GM21515 (cell line): ENCODE data around the gene RANGRF.

Source experiments
- ATAC-seq: cut with Tn5 transposase; IDR thresholded peaks from one replicate; pipeline ENCODE4 v1.9.1; 2021; ENCODE audit not compliant: unreplicated experiment

Gene RANGRF

GRCh38 chr17:8312726-8313600 lies 24.5 kb downstream of the RANGRF start:
- ATAC-seq = no peak

- no peak for ATAC-seq
These were observed 26.6 kb downstream of the RANGRF start for GRCh38 chr17:8314797-8315763.

GRCh38 chr17:8315764-8316217 lies 27.3 kb downstream of the RANGRF start:
- no peak for ATAC-seq

GRCh38 chr17:8318010-8318935 lies 29.8 kb downstream of the RANGRF start:
- no peak for ATAC-seq

- no peak for ATAC-seq
These were observed 31.8 kb downstream of the RANGRF start for GRCh38 chr17:8320262-8320661.

GRCh38 chr17:8320990-8321389 lies 32.5 kb downstream of the RANGRF start:
- no peak for ATAC-seq

- no peak for ATAC-seq
These were observed 33.6 kb downstream of the RANGRF start for GRCh38 chr17:8322061-8322460.

- ATAC-seq = no peak
These were observed 35.7 kb downstream of the RANGRF start for GRCh38 chr17:8324132-8324531.

GRCh38 chr17:8324923-8325322 lies 36.5 kb downstream of the RANGRF start:
- ATAC-seq = no peak

GRCh38 chr17:8326511-8327302 lies 38.2 kb downstream of the RANGRF start:
- ATAC-seq = no peak

- ATAC-seq = no peak
These were observed 38.8 kb downstream of the RANGRF start for GRCh38 chr17:8327303-8327649.

GRCh38 chr17:8332128-8332527 lies 43.7 kb downstream of the RANGRF start:
- no peak for ATAC-seq

- no peak for ATAC-seq
These were observed 44.2 kb downstream of the RANGRF start for GRCh38 chr17:8332688-8333087.

GRCh38 chr17:8333281-8333680 lies 44.8 kb downstream of the RANGRF start:
- no peak for ATAC-seq

- no peak for ATAC-seq
These were observed 49.6 kb downstream of the RANGRF start for GRCh38 chr17:8337802-8338752.

- no peak for ATAC-seq
These were observed 50.3 kb downstream of the RANGRF start for GRCh38 chr17:8338753-8339140.

- no peak for ATAC-seq
These were observed 51.1 kb downstream of the RANGRF start, which contains the start of gene ODF4 for GRCh38 chr17:8339540-8339939. ODF4 (plus strand) TSS chr17:8339840; CDS start chr17:8340052, 212 bp downstream.
